Gastrocnemius medialis (tissue), 4 donors: ENCODE data around the gene GPR176.

ENCODE experiments used
- CTCF ChIP-seq, 5 experiments: fragments of 450-650 bp in 3 of 5; fragments of 200-600 bp in 2 of 5; sonication (generic) in 2 of 5; IDR thresholded peaks in 4 of 5; conservative IDR thresholded peaks in 1 of 5; 1 replicate in 4 of 5; 2 replicates in 1 of 5; pipeline ENCODE4 v1.5.1; 2016 to 2019; ENCODE audit warnings: antibody characterized with exemption in 5 of 5, mild to moderate bottlenecking in 3 of 5, moderate library complexity in 3 of 5
- POLR2A ChIP-seq, 2 donors: fragments of 450-650 bp; IDR thresholded peaks; one replicate each; pipeline ENCODE4 v1.6.1; 2017; ENCODE audit warnings: antibody characterized with exemption in 2 of 2, mild to moderate bottlenecking in 2 of 2, moderate library complexity in 2 of 2

GRCh38 chr15:39969002-39969394 lies 48.9 kb upstream of the GPR176 start:
- TF ChIP-seq CTCF (IDR thresholded peaks at IDR 0.05 in 4 of 5, conservative IDR thresholded peaks at IDR 0.05 in 1 of 5) (no peak), POLR2A (IDR thresholded peaks at IDR 0.05) (no peak)
